Measurements from ENCODE around the gene ENOX2. TPM values are rescaled to one million over a fixed set of nuclear protein-coding genes. Genes with fewer than 3 reads are reported as not detected.

Gene ENOX2
- total RNA-seq, 3 donors from 2014 or later, result 11.5 to 20.3 (median 15.2) TPM

GRCh38 chrX:130895299-130895698 is 7.7 kb downstream of the ENOX2 start:
- Histone ChIP-seq H3K27ac (no peak overlapping the region), H3K36me3 (no peaks in the 10 kb centered on the region), H3K27me3 (peaks cover 0 to 21% of the 10 kb centered on the region in 2 donors), H3K4me3 (no peak overlapping the region), H3K4me1 (no peaks in the 10 kb centered on the region), H3K9me3 (no peaks in the 10 kb centered on the region)
- DNase-seq (ENCODE audit: low spot score in 2 of 2), result no peak
- intact Hi-C loops (cut with DNase I; ENCODE audit: low total_unique reads), result no loop called here
- TF ChIP-seq CTCF (IDR thresholded peaks at IDR 0.05), result no peak
- TF ChIP-seq POLR2A (IDR thresholded peaks at IDR 0.05), result no peak
- no peak for TF ChIP-seq POLR2AphosphoS5 (IDR thresholded peaks at IDR 0.05)

- no peak for TF ChIP-seq CTCF (IDR thresholded peaks at IDR 0.05)
- TF ChIP-seq POLR2AphosphoS5 (IDR thresholded peaks at IDR 0.05), result no peak
- TF ChIP-seq POLR2A (IDR thresholded peaks at IDR 0.05), result no peak
- DNase-seq (ENCODE audit: low spot score in 2 of 2), result no peak
Observed at GRCh38 chrX:130893356-130894085, 9.5 kb downstream of the ENOX2 start.

GRCh38 chrX:130887376-130887775 is 15.6 kb downstream of the ENOX2 start:
- TF ChIP-seq POLR2A (IDR thresholded peaks at IDR 0.05) (no peak), CTCF (IDR thresholded peaks at IDR 0.05) (no peak), POLR2AphosphoS5 (IDR thresholded peaks at IDR 0.05) (no peak)
- peaks cover 0 to 27% of the 10 kb centered on the region in 2 donors for H3K27me3 ChIP-seq
- H3K4me1 ChIP-seq, result no peaks in the 10 kb centered on the region
- no peaks in the 10 kb centered on the region for H3K9me3 ChIP-seq
- H3K36me3 ChIP-seq, result no peaks in the 10 kb centered on the region
- intact Hi-C loops (cut with DNase I; ENCODE audit: low total_unique reads), result no loop called here
- H3K4me3 ChIP-seq, result no peak overlapping the region
- H3K27ac ChIP-seq, result no peak overlapping the region
- DNase-seq (ENCODE audit: low spot score in 2 of 2), result no peak

More at GRCh38 chrX:130893356-130894085, 9.5 kb downstream of the ENOX2 start:
- no peak overlapping the region for H3K27ac ChIP-seq
- H3K4me3 ChIP-seq, result no peak overlapping the region
- intact Hi-C loops (cut with DNase I; ENCODE audit: low total_unique reads), result no loop called here
- no peaks in the 10 kb centered on the region for H3K4me1 ChIP-seq
- H3K36me3 ChIP-seq, result no peaks in the 10 kb centered on the region
- no peaks in the 10 kb centered on the region for H3K9me3 ChIP-seq
- H3K27me3 ChIP-seq, result peaks cover 0 to 23% of the 10 kb centered on the region in 2 donors

- TF ChIP-seq POLR2A (IDR thresholded peaks at IDR 0.05) (no peak), POLR2AphosphoS5 (IDR thresholded peaks at IDR 0.05) (no peak), CTCF (IDR thresholded peaks at IDR 0.05) (no peak)
- no peak overlapping the region for H3K27ac ChIP-seq
- H3K4me3 ChIP-seq, result no peak overlapping the region
- no peaks in the 10 kb centered on the region for H3K9me3 ChIP-seq
- intact Hi-C loops (cut with DNase I; ENCODE audit: low total_unique reads), result no loop called here
- H3K27me3 ChIP-seq, result peaks cover 0 to 23% of the 10 kb centered on the region in 2 donors
- no peaks in the 10 kb centered on the region for H3K4me1 ChIP-seq
- H3K36me3 ChIP-seq, result no peaks in the 10 kb centered on the region
- DNase-seq (ENCODE audit: low spot score in 2 of 2), result no peak
Observed at GRCh38 chrX:130885996-130886395, 17.0 kb downstream of the ENOX2 start.

GRCh38 chrX:130885508-130885907 is 17.5 kb downstream of the ENOX2 start:
- no peaks in the 10 kb centered on the region for H3K36me3 ChIP-seq
- DNase-seq (ENCODE audit: low spot score in 2 of 2), result no peak
- no peaks in the 10 kb centered on the region for H3K4me1 ChIP-seq
- H3K27ac ChIP-seq, result no peak overlapping the region
- H3K27me3 ChIP-seq, result peaks cover 0 to 23% of the 10 kb centered on the region in 2 donors
- no peak overlapping the region for H3K4me3 ChIP-seq
- intact Hi-C loops (cut with DNase I; ENCODE audit: low total_unique reads), result no loop called here
- H3K9me3 ChIP-seq, result no peaks in the 10 kb centered on the region
- no peak for TF ChIP-seq CTCF (IDR thresholded peaks at IDR 0.05)
- TF ChIP-seq POLR2AphosphoS5 (IDR thresholded peaks at IDR 0.05), result no peak
- TF ChIP-seq POLR2A (IDR thresholded peaks at IDR 0.05), result no peak
